B cell (primary cell): ENCODE measurements around the gene SORL1-AS1.

ENCODE experiments used
- ATAC-seq: fragments of 200-7000 bp; cut with Tn5 transposase; one replicate; pipeline ENCODE4 v1.10.0; 2021; ENCODE audit warnings: low read depth, mild to moderate bottlenecking, moderate number of reproducible peaks, moderate library complexity
- CTCF ChIA-PET: fragments of 350-600 bp; sonication (Branson Sonifier 250); formaldehyde crosslinking; loops from one replicate; lab custom pipeline; 2021; ENCODE audit warnings: antibody characterized with exemption, inconsistent platforms; lab: Charles Lee
- POLR2A ChIA-PET: fragments of 350-600 bp; sonication (Branson Sonifier 250); formaldehyde crosslinking; loops from one replicate; lab custom pipeline; 2021; ENCODE audit warnings: antibody characterized with exemption; lab: Charles Lee
- DNase-seq: peaks from one replicate; pipeline ENCODE4 v3.0.0; 2013
- H2AFZ ChIP-seq: 2 replicates; pipeline ENCODE4 v1.6.1; 2012; ENCODE audit warnings: mild to moderate bottlenecking, low read depth, low read length; ENCODE audit not compliant: insufficient read depth, poor library complexity, severe bottlenecking
- H3K27ac ChIP-seq, 2 donors: 1 replicate in 1 of 2; 2 replicates in 1 of 2; pipeline ENCODE4 v1.5.1; 2012 to 2013; ENCODE audit warnings: low read length in 2 of 2, mild to moderate bottlenecking in 2 of 2, moderate library complexity in 1 of 2
- H3K27me3 ChIP-seq, 4 experiments: fragments of 200-600 bp in 1 of 4; sonication (generic) in 1 of 4; replicated peaks in 1 of 4; 1 replicate in 2 of 4; 2 replicates in 2 of 4; pipeline versions ENCODE4 v1.6.1 to v1.7.0; 2013 to 2016; ENCODE audit warnings: low read length in 3 of 4, mild to moderate bottlenecking in 2 of 4, mixed read lengths in 1 of 4, moderate library complexity in 1 of 4; ENCODE audit not compliant: insufficient read depth in 4 of 4, control insufficient read depth in 3 of 4; ENCODE audit errors: control extremely low read depth in 1 of 4
- H3K36me3 ChIP-seq, 2 experiments: replicated peaks in 1 of 2; 1 replicate in 1 of 2; 2 replicates in 1 of 2; pipeline versions ENCODE4 v1.6.1 to v1.7.1; 2013; ENCODE audit warnings: low read length in 1 of 2; ENCODE audit not compliant: insufficient read depth in 2 of 2, control insufficient read depth in 1 of 2; ENCODE audit errors: control extremely low read depth in 1 of 2, extremely low read depth in 1 of 2
- H3K4me1 ChIP-seq, 2 donors: fragments of 200-600 bp in 1 of 2; sonication (generic) in 1 of 2; 1 replicate in 1 of 2; 2 replicates in 1 of 2; pipeline versions ENCODE4 v1.5.1 to v1.6.1; 2013 to 2017; ENCODE audit warnings: low read length in 2 of 2; ENCODE audit not compliant: control insufficient read depth in 2 of 2, insufficient read depth in 2 of 2
- H3K4me2 ChIP-seq: replicated peaks from 2 replicates; pipeline ENCODE3; 2012; ENCODE audit warnings: mild to moderate bottlenecking, low read depth, low read length; ENCODE audit not compliant: poor library complexity, severe bottlenecking
- H3K4me3 ChIP-seq, 5 experiments: fragments of 200-600 bp in 1 of 5; sonication (generic) in 1 of 5; 1 replicate in 3 of 5; 2 replicates in 2 of 5; pipeline versions ENCODE4 v1.5.1 to v1.7.0; 2011 to 2016; ENCODE audit warnings: low read length in 4 of 5, mild to moderate bottlenecking in 4 of 5, low read depth in 2 of 5, control low read depth in 1 of 5, moderate library complexity in 1 of 5; ENCODE audit not compliant: insufficient read depth in 1 of 5; ENCODE audit errors: control extremely low read depth in 1 of 5, extremely low read depth in 1 of 5
- H3K79me2 ChIP-seq: fragments of 200-600 bp; sonication (generic); one replicate; pipeline ENCODE4 v1.6.0; 2016; ENCODE audit warnings: low read length; ENCODE audit not compliant: control insufficient read depth, insufficient read depth
- H3K9ac ChIP-seq: fragments of 200-600 bp; sonication (generic); 2 replicates; pipeline ENCODE4 v1.6.1; 2017; ENCODE audit warnings: mild to moderate bottlenecking, low read length, moderate library complexity
- H3K9me3 ChIP-seq, 3 donors: one replicate each; pipeline versions ENCODE4 v1.6.1 to v1.7.1; 2013; ENCODE audit warnings: low read length in 2 of 3; ENCODE audit not compliant: control insufficient read depth in 2 of 3, insufficient read depth in 1 of 3; ENCODE audit errors: control extremely low read depth in 1 of 3
- H4K20me1 ChIP-seq: 2 replicates; pipeline ENCODE4 v1.6.0; 2012; ENCODE audit warnings: mild to moderate bottlenecking, low read length; ENCODE audit not compliant: insufficient read depth, control insufficient read depth, poor library complexity, severe bottlenecking
- H3K27ac Mint-ChIP-seq: one replicate; pipeline ENCODE4 v1.8.0; 2021; ENCODE audit warnings: mixed read lengths
- H3K27me3 Mint-ChIP-seq: one replicate; pipeline ENCODE4 v1.8.0; 2021; ENCODE audit warnings: mixed read lengths
- H3K4me1 Mint-ChIP-seq: one replicate; pipeline ENCODE4 v1.8.0; 2021; ENCODE audit warnings: mixed read lengths
- H3K4me3 Mint-ChIP-seq: one replicate; pipeline ENCODE4 v1.8.0; 2021; ENCODE audit warnings: mixed read lengths
- H3K9me3 Mint-ChIP-seq: one replicate; pipeline ENCODE4 v1.8.0; 2022; ENCODE audit warnings: mixed read lengths; ENCODE audit not compliant: insufficient read depth
- EZH2 ChIP-seq: IDR thresholded peaks from 2 replicates; pipeline ENCODE4 v1.6.1; 2012; ENCODE audit warnings: borderline replicate concordance, low read depth, mild to moderate bottlenecking, moderate library complexity, low read length; ENCODE audit not compliant: insufficient read depth, poor library complexity, severe bottlenecking
- WGBS: methylation state at CpG from one replicate; pipeline ENCODE4 v1.1.5; 2013; ENCODE audit warnings: missing lambda C conversion rate; ENCODE audit not compliant: insufficient coverage; 5-methylcytosine and 5-hydroxymethylcytosine counted together
- intact Hi-C: fragments of 100-400 bp; cut with micrococcal nuclease; formaldehyde crosslinking; loops from one replicate; pipeline ENCODE4 v1.10.0; 2022
- TF ChIP-seq, protein P1 (sequence below): fragments of 200-600 bp; IDR thresholded peaks from one replicate; pipeline ENCODE4 v1.8.0; 2022; ENCODE audit warnings: antibody characterized with exemption, mild to moderate bottlenecking

SORL1-AS1 gene

DNA sequence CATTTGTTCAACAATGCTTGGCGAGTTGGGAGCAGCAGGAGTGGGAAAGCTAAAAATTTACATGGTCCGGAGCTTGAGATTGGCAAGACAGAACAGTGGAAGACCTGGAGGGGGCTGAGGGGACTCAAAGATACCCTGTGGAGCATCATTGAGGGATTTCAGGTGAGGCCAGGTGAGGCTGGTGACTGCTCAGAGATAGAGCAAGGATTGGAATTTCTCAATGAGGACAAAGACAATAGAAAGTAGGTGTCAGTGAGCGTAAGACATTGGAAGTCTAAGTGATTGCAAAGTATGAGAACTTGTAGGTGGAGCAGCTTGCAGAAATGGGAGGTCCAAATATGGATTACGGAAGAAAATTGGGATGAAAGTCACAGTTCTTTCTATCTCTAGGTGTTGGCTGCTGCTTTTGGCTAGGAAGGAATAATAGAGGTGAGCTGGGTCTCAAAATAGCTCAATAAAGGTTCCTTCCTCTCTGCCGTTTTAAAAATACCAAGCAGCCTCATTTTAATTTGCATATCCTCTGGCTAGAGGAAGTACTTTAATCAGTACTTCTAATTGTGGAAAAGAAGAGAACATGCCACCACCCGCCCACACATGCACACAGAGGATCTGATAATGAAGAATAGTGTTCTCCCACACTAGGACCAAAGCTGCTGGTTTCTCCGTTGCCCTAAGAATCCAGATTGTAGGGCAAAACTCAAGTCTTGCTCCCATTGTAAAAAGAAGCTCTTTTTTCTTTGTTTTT, 41.8 kb upstream of the SORL1-AS1 start:
- H3K27me3 Mint-ChIP-seq, result no peaks in the 10 kb centered on the region
- no peak overlapping the region for H2AFZ ChIP-seq
- peaks cover 22 to 23% of the 10 kb centered on the region in 2 experiments for H3K36me3 ChIP-seq
- H3K4me1 Mint-ChIP-seq, result peaks cover 74% of the 10 kb centered on the region
- H3K9me3 Mint-ChIP-seq, result no peaks in the 10 kb centered on the region
- peak overlapping the region in 3 of 5 experiments; percentile 36 to 45 (median 40) for H3K4me3 ChIP-seq
- H3K9me3 ChIP-seq, result no peaks in the 10 kb centered on the region
- WGBS, result 62% methylated on average over 5 of the region's 7 CpGs
- H3K4me2 ChIP-seq, result peak overlapping the region; percentile 67
- H3K4me1 ChIP-seq, result peaks cover 46 to 47% of the 10 kb centered on the region in 2 donors
- peak; percentile 71 for DNase-seq
- ChIA-PET POLR2A (interaction anchor here (1.5 kb wide), 1 partner anchor 65 kb away, joined by 6 read pairs; no protein-coding TSS in a partner anchor), CTCF (interaction anchor here (0.6 to 1.7 kb wide), 5 partner anchors 11 to 173 kb away, joined by 3 to 9 read pairs (median 3); no protein-coding TSS in a partner anchor)
- TF ChIP-seq, protein P1, sequence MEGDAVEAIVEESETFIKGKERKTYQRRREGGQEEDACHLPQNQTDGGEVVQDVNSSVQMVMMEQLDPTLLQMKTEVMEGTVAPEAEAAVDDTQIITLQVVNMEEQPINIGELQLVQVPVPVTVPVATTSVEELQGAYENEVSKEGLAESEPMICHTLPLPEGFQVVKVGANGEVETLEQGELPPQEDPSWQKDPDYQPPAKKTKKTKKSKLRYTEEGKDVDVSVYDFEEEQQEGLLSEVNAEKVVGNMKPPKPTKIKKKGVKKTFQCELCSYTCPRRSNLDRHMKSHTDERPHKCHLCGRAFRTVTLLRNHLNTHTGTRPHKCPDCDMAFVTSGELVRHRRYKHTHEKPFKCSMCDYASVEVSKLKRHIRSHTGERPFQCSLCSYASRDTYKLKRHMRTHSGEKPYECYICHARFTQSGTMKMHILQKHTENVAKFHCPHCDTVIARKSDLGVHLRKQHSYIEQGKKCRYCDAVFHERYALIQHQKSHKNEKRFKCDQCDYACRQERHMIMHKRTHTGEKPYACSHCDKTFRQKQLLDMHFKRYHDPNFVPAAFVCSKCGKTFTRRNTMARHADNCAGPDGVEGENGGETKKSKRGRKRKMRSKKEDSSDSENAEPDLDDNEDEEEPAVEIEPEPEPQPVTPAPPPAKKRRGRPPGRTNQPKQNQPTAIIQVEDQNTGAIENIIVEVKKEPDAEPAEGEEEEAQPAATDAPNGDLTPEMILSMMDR, result no peak
- no peak for TF ChIP-seq EZH2
- peaks cover 45% of the 10 kb centered on the region for H3K79me2 ChIP-seq
- intact Hi-C loops, result loop anchor here (1.0 to 5.0 kb wide), 3 partner anchors 33 to 62 kb away; partner anchors contain the start of genes SORL1 and SORL1-AS1
- peak overlapping the region; percentile 52 to 59 for H3K27ac ChIP-seq
- H3K9ac ChIP-seq, result peak overlapping the region; percentile 40
- H3K27ac Mint-ChIP-seq, result peak overlapping the region; percentile 72
- H3K4me3 Mint-ChIP-seq, result peak overlapping the region; percentile 80
- ATAC-seq, result peak; percentile 81
- no peaks in the 10 kb centered on the region for H4K20me1 ChIP-seq
- no peaks in the 10 kb centered on the region for H3K27me3 ChIP-seq

DNA sequence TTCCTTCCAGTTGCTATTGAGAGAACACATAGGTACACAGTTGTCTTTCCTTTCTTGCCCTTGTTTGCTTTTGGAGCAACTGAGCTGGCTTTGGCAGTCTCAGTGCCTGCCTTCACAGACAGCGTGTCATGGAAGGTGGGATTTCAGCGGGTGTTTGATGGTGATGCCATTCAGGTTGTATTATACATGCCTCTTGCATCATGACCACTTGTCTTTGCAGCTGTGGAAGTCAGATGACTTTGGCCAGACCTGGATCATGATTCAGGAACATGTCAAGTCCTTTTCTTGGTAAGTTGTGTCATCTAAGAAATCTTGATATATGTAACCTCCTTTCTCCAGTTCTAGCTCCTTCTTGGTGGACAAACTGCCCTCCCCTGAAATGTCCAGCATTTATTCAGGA, 37.1 kb upstream of the SORL1-AS1 start:
- Mint-ChIP-seq H3K9me3 (no peaks in the 10 kb centered on the region), H3K4me1 (peaks cover 68% of the 10 kb centered on the region), H3K27ac (no peak overlapping the region), H3K4me3 (no peak overlapping the region), H3K27me3 (no peaks in the 10 kb centered on the region)
- 100% methylated on average over 1 of the region's 2 CpGs for WGBS
- TF ChIP-seq, protein P1, result no peak
- TF ChIP-seq EZH2, result no peak
- no peak for DNase-seq
- intact Hi-C loops, result loop anchor here (5.0 kb wide), 2 partner anchors 37 to 58 kb away; no protein-coding TSS in a partner anchor
- H3K36me3 ChIP-seq, result peaks cover 0 to 16% of the 10 kb centered on the region in 2 experiments
- no peak overlapping the region for H3K4me2 ChIP-seq
- no peak overlapping the region for H3K27ac ChIP-seq
- ChIA-PET CTCF (interaction anchor here (1.3 kb wide), 1 partner anchor 102 kb away, joined by 4 read pairs; no protein-coding TSS in a partner anchor), POLR2A (no interaction called here)
- H3K27me3 ChIP-seq, result no peaks in the 10 kb centered on the region
- H3K9ac ChIP-seq, result no peak overlapping the region
- no peaks in the 10 kb centered on the region for H3K9me3 ChIP-seq
- no peak overlapping the region for H2AFZ ChIP-seq
- peaks cover 25 to 29% of the 10 kb centered on the region in 2 donors for H3K4me1 ChIP-seq
- peaks cover 38% of the 10 kb centered on the region for H3K79me2 ChIP-seq
- H3K4me3 ChIP-seq, result no peak overlapping the region
- no peak for ATAC-seq
- no peaks in the 10 kb centered on the region for H4K20me1 ChIP-seq
